Lower leg skin (tissue), 4 donors: ENCODE data around the gene DNAL4. TPM values are rescaled to one million over a fixed set of nuclear protein-coding genes. Genes with fewer than 3 reads are reported as not detected.

Experiments
- DNase-seq, 2 donors: peaks; one replicate each; pipeline ENCODE4 v3.0.0-alpha.2; 2019; ENCODE audit warnings: low spot score in 2 of 2
- H3K4me3 ChIP-seq: fragments of 200-600 bp; sonication (generic); 2 replicates; pipeline ENCODE4 v1.5.1; 2017; ENCODE audit warnings: mild to moderate bottlenecking, low read depth; ENCODE audit not compliant: poor library complexity, severe bottlenecking
- POLR2A ChIP-seq, 2 donors: fragments of 450-650 bp; IDR thresholded peaks; one replicate each; pipeline ENCODE4 v1.6.1; 2016 to 2017; ENCODE audit warnings: antibody characterized with exemption in 2 of 2, mild to moderate bottlenecking in 1 of 2, moderate library complexity in 1 of 2
- WGBS, 2 donors: methylation state at CpG; one replicate each; pipeline ENCODE4 v1.1.5; 2018; 5-methylcytosine and 5-hydroxymethylcytosine counted together
- intact Hi-C: fragments of 100-400 bp; cut with DNase I; formaldehyde crosslinking; loops from one replicate; pipeline ENCODE4 v1.15.0; 2023; ENCODE audit warnings: low total_unique reads
- total RNA-seq, 4 donors: library from RNA; depleted of rRNA; stranded (reverse); fragments of >200 nt; gene quantifications; one replicate each; pipeline ENCODE4 v1.1.0, GENCODE V29; 2016
- TF ChIP-seq, protein P1 (sequence below), 3 donors: fragments of 450-650 bp; IDR thresholded peaks; one replicate each; pipeline ENCODE4 v1.5.1; 2016; ENCODE audit warnings: antibody characterized with exemption in 3 of 3, mild to moderate bottlenecking in 3 of 3, moderate library complexity in 2 of 3

The DNAL4 gene
- total RNA-seq, 4 donors from 2014 or later: 15.3 to 24.2 (median 23.7) TPM

DNA sequence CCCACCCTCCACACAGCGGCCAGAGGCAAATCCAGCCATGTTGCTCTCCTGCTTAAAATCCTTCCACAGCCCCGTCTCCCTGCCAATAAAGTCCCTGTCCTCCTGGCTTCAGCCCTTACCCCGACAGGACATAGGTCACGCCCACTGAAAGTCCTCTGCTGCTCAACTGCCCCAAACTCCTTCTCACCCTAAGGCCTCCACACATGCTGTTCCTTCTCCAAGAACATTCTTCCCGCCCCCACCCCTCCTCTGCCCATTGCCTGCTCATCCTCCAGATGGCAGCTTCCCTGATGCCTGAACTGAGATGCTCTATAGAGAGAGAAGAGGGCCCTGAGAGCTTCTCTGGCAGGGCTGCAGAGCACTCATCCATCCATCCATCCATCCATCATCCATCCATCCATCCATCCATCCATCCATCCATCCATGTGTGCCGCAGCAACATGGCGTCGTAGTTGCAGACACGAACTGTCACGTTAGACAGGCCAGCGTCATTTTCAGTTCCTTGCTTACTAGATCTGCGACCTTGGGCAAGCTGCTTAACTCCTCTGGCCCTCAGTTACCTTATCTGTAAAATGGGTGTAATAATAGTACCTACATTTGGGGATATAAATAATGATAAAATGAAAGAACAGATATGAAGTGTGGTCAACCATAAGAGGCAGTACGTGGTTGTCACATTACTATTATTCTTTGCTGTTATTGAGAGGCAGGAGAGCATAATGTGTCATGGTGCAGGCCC, 40.4 kb upstream of the DNAL4 start:
- intact Hi-C loops: no loop called here

DNA sequence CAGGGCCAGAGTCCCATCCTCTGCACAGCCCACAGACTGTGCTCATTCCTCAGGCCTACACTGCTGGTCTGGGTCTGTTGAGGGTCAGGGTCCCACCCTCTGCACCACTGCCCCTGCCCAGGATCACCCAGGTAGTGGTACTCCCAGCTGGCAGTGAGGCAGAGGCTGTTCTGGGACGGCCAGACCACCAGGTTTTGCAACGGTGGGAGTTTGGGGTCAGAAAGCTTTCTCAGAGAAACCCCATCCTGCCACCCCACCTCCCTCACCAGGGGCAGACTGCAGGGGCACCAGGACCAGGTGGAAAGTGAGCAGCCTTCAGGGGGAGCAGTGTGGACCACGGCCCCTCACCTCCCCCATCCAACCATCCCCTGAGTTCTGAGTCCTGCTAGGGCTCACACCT, 39.1 kb upstream of the DNAL4 start:
- intact Hi-C loops: no loop called here
- no peak for DNase-seq
- TF ChIP-seq POLR2A (IDR thresholded peaks at IDR 0.05): no peak
- TF ChIP-seq, protein P1, sequence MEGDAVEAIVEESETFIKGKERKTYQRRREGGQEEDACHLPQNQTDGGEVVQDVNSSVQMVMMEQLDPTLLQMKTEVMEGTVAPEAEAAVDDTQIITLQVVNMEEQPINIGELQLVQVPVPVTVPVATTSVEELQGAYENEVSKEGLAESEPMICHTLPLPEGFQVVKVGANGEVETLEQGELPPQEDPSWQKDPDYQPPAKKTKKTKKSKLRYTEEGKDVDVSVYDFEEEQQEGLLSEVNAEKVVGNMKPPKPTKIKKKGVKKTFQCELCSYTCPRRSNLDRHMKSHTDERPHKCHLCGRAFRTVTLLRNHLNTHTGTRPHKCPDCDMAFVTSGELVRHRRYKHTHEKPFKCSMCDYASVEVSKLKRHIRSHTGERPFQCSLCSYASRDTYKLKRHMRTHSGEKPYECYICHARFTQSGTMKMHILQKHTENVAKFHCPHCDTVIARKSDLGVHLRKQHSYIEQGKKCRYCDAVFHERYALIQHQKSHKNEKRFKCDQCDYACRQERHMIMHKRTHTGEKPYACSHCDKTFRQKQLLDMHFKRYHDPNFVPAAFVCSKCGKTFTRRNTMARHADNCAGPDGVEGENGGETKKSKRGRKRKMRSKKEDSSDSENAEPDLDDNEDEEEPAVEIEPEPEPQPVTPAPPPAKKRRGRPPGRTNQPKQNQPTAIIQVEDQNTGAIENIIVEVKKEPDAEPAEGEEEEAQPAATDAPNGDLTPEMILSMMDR (IDR thresholded peaks at IDR 0.05): no peak
- no peak overlapping the region for H3K4me3 ChIP-seq
- WGBS, 2 donors: 72 to 75% methylated on average over 3 of the region's 3 CpGs

More for the DNA sequence above, 40.4 kb upstream of the DNAL4 start:
- TF ChIP-seq POLR2A (IDR thresholded peaks at IDR 0.05): no peak
- TF ChIP-seq, protein P1 (IDR thresholded peaks at IDR 0.05): no peak
- DNase-seq: no peak
- 87 to 89% methylated on average over 13 of the region's 13 CpGs for WGBS, 2 donors
- no peak overlapping the region for H3K4me3 ChIP-seq

DNA sequence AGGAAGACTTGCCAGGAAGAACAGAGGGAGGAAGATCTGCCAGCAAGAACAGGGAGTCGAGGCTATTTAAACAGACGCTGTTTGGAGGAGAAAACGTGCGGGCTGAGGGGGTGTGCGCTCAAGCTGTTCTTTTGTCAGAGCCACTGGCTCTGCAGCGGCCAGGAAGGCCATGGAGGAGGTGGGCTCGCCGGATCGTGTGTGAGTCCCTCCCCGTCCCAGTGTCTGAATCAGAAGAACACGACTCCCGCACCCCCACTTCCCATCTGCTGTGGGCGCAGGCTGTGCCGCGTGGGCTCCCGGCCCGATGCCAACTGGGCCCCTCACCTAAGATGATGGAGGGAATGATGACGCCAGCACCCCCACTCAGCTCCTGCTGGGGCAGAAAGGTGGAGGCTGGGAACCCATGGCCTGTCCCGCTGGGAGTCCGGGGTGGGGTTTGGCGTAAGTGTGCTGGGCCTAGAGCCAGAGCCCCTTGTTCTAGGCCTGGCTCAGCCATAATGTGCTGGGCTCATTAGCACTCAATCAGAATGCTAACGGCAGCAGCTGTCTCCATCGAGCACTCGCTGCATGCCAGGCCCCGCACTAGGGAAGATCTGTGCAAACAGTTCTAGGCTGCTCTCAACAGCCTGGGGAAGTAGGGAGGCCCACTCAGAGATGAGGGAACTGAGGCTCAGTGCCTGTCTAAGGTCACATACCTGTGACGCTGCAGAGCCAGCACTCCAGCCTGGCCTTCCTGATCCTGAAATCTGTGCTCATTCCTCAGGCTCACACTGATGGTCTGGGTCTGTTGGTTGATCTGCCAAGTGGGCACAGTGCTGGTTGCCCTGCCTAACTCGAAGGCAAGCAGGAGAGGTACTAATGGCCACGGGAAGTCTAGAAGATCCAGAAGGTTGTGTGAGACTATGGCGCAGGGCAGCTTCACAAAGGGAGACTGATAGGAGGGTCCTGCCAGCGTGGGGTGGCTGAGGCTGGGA, 38.3 kb upstream of the DNAL4 start:
- WGBS, 2 donors: 67 to 72% methylated on average over 21 to 26 of the region's 30 CpGs
- TF ChIP-seq POLR2A (IDR thresholded peaks at IDR 0.05): no peak
- TF ChIP-seq, protein P1 (IDR thresholded peaks at IDR 0.05): no peak
- no peak overlapping the region for H3K4me3 ChIP-seq
- no peak for DNase-seq
- intact Hi-C loops: no loop called here

DNA sequence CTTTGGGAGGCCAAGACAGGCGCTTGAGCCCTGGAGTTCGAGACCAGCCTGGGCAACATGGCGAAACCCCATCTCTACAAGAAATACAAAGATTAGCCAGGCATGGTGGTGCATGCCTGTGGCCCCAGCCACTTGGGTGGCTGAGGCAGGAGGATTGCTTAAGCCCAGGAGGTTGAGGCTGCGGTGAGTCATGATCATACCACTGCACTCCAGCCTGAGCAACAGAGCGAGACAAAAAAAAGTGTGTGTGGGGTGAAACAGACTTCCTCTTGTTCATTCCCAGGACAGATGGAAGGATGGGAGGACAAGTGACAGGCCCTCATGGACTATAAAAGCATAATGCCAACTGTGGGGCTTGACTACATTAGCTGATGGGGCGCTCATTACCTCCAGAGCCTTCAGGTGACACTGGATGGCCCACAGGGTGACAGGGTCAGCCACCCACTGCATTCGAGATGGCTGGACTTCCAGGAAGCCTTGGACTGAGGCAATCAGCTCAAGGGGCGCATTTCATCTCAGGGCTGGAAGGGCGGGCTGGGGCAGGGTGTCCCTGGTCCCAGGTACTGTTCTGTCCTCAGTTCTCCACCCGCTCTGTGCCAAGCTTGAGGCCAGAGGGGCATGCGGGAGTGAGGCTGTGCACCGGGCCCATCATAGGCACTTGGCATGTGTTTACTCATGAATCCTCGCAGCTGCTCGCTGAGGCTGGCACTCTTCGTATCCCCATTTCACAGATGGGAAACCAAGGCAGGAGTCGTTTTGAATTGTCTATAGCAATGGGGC, 37.4 kb upstream of the DNAL4 start:
- no peak for TF ChIP-seq POLR2A (IDR thresholded peaks at IDR 0.05)
- TF ChIP-seq, protein P1 (IDR thresholded peaks at IDR 0.05): no peak
- DNase-seq: no peak
- 90 to 92% methylated on average over 16 of the region's 16 CpGs for WGBS, 2 donors
- H3K4me3 ChIP-seq: no peak overlapping the region
- intact Hi-C loops: no loop called here

DNA sequence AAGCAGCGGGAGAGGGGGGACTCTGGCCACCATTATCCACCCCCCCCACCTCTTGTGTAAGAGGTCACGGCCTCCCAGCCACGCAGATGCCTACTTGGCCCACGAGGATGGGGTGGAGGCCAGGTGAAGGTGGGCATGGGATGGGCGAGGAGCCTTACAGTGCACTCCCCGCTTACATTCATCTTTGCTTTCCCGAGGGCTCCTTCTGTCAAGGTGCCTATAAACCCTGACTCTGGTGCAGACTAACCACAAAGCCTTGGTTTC, 36.8 kb upstream of the DNAL4 start:
- intact Hi-C loops: no loop called here
- H3K4me3 ChIP-seq: no peak overlapping the region
- no peak for TF ChIP-seq POLR2A (IDR thresholded peaks at IDR 0.05)
- TF ChIP-seq, protein P1 (IDR thresholded peaks at IDR 0.05): no peak
- WGBS, 2 donors: 63 to 90% methylated on average over 7 of the region's 7 CpGs
- DNase-seq: no peak
